Gastrocnemius medialis (tissue), 4 donors: ENCODE data around the gene ATP11B. TPM values are rescaled to one million over a fixed set of nuclear protein-coding genes. Genes with fewer than 3 reads are reported as not detected.
"Not testable (repeated sequence)": the region's sequence is repeated elsewhere in the genome, so short reads cannot be mapped to it uniquely, and the experiment has no call there.

Source experiments
- ATAC-seq, 2 donors: fragments of 150-250 bp; one replicate each; pipeline ENCODE4 v1.9.1; 2016
- DNase-seq, 2 donors: peaks; one replicate each; pipeline ENCODE4 v3.0.0-alpha.2; 2019
- H3K27ac ChIP-seq, 4 donors: fragments of 200-600 bp; sonication (generic); 1 replicate in 1 of 4; 2 replicates in 3 of 4; pipeline ENCODE4 v1.5.1; 2016 to 2018; ENCODE audit warnings: mild to moderate bottlenecking in 2 of 4, moderate library complexity in 1 of 4
- H3K27me3 ChIP-seq, 3 donors: fragments of 200-600 bp; sonication (generic) in 2 of 3; 1 replicate in 1 of 3; 2 replicates in 2 of 3; pipeline versions ENCODE4 v1.5.1 to v1.6.0; 2016 to 2019; ENCODE audit warnings: mild to moderate bottlenecking in 1 of 3, moderate library complexity in 1 of 3
- H3K36me3 ChIP-seq, 2 donors: fragments of 200-600 bp; sonication (generic) in 1 of 2; one replicate each; pipeline ENCODE4 v1.5.1; 2017 to 2018
- H3K4me1 ChIP-seq, 2 donors: fragments of 200-600 bp; sonication (generic) in 1 of 2; one replicate each; pipeline ENCODE4 v1.5.1; 2016 to 2017; ENCODE audit warnings: mild to moderate bottlenecking in 2 of 2
- H3K4me3 ChIP-seq, 4 donors: fragments of 200-600 bp; sonication (generic) in 3 of 4; 1 replicate in 1 of 4; 2 replicates in 3 of 4; pipeline ENCODE4 v1.5.1; 2016 to 2019; ENCODE audit warnings: mild to moderate bottlenecking in 2 of 4
- H3K9me3 ChIP-seq, 3 donors: fragments of 200-600 bp; sonication (generic) in 2 of 3; 1 replicate in 1 of 3; 2 replicates in 2 of 3; pipeline ENCODE4 v1.5.1; 2016 to 2019
- CTCF ChIP-seq, 5 experiments: fragments of 450-650 bp in 3 of 5; fragments of 200-600 bp in 2 of 5; sonication (generic) in 2 of 5; IDR thresholded peaks in 4 of 5; conservative IDR thresholded peaks in 1 of 5; 1 replicate in 4 of 5; 2 replicates in 1 of 5; pipeline ENCODE4 v1.5.1; 2016 to 2019; ENCODE audit warnings: antibody characterized with exemption in 5 of 5, mild to moderate bottlenecking in 3 of 5, moderate library complexity in 3 of 5
- POLR2A ChIP-seq, 2 donors: fragments of 450-650 bp; IDR thresholded peaks; one replicate each; pipeline ENCODE4 v1.6.1; 2017; ENCODE audit warnings: antibody characterized with exemption in 2 of 2, mild to moderate bottlenecking in 2 of 2, moderate library complexity in 2 of 2
- in situ Hi-C, 4 donors: fragments of 200-750 bp; cut with MboI; loops; one replicate each; pipeline versions ENCODE4 v1.15.0 to v1.8.0; 2017; ENCODE audit warnings: low sequenced_read_pairs in 4 of 4
- intact Hi-C: fragments of 100-400 bp; cut with DNase I; formaldehyde crosslinking; loops from one replicate; pipeline ENCODE4 v1.15.1; 2023; ENCODE audit warnings: low total_unique reads
- total RNA-seq, 4 donors: library from RNA; depleted of rRNA; stranded (reverse); fragments of >200 nt; gene quantifications; one replicate each; pipeline versions ENCODE4 v1.1.0 to v1.2.3, GENCODE V29; 2016

The ATP11B gene
- total RNA-seq, 4 donors from 2014 or later, result 16.3 to 44.6 (median 23.4) TPM

GRCh38 chr3:182848906-182849305 is 55.6 kb downstream of the ATP11B start:
- TF ChIP-seq POLR2A (IDR thresholded peaks at IDR 0.05), result no peak
- no peak for TF ChIP-seq CTCF (IDR thresholded peaks at IDR 0.05 in 4 of 5, conservative IDR thresholded peaks at IDR 0.05 in 1 of 5)
- in situ Hi-C loops, result no loop called here
- Histone ChIP-seq H3K27me3 (no peaks in the 10 kb centered on the region), H3K36me3 (peaks cover 0 to 78% of the 10 kb centered on the region in 2 donors), H3K4me1 (no peaks in the 10 kb centered on the region), H3K27ac (no peak overlapping the region), H3K4me3 (no peak overlapping the region), H3K9me3 (no peaks in the 10 kb centered on the region)
- ATAC-seq (no peak), DNase-seq (no peak)
- intact Hi-C loops, result no loop called here

- Histone ChIP-seq H3K36me3 (peaks cover 0 to 56% of the 10 kb centered on the region in 2 donors), H3K4me1 (no peaks in the 10 kb centered on the region), H3K4me3 (no peak overlapping the region), H3K27ac (no peak overlapping the region), H3K9me3 (no peaks in the 10 kb centered on the region), H3K27me3 (no peaks in the 10 kb centered on the region)
- DNase-seq, result no peak
- TF ChIP-seq POLR2A (IDR thresholded peaks at IDR 0.05), result no peak
- intact Hi-C loops, result no loop called here
- ATAC-seq, result no peak
- in situ Hi-C loops, result no loop called here
These were observed 61.8 kb downstream of the ATP11B start for GRCh38 chr3:182855076-182855475.

- Histone ChIP-seq H3K27ac (no peak overlapping the region), H3K9me3 (no peaks in the 10 kb centered on the region), H3K36me3 (peaks cover 0 to 54% of the 10 kb centered on the region in 2 donors), H3K4me3 (no peak overlapping the region), H3K27me3 (no peaks in the 10 kb centered on the region), H3K4me1 (no peaks in the 10 kb centered on the region)
- no peak for TF ChIP-seq POLR2A (IDR thresholded peaks at IDR 0.05)
- TF ChIP-seq CTCF (IDR thresholded peaks at IDR 0.05 in 4 of 5, conservative IDR thresholded peaks at IDR 0.05 in 1 of 5), result no peak
- ATAC-seq, result no peak
- intact Hi-C loops (no loop called here), in situ Hi-C loops (no loop called here)
- DNase-seq, result no peak
These were observed 68.0 kb downstream of the ATP11B start for GRCh38 chr3:182861348-182861747.

- DNase-seq, result no peak
- TF ChIP-seq POLR2A (IDR thresholded peaks at IDR 0.05) (no peak), CTCF (IDR thresholded peaks at IDR 0.05 in 4 of 5, conservative IDR thresholded peaks at IDR 0.05 in 1 of 5) (no peak)
- H3K9me3 ChIP-seq, result no peaks in the 10 kb centered on the region
- no peaks in the 10 kb centered on the region for H3K4me1 ChIP-seq
- in situ Hi-C loops (no loop called here), intact Hi-C loops (no loop called here)
- no peaks in the 10 kb centered on the region for H3K27me3 ChIP-seq
- H3K36me3 ChIP-seq, result peaks cover 0 to 46% of the 10 kb centered on the region in 2 donors
- ATAC-seq, result no peak
- H3K27ac ChIP-seq, result no peak overlapping the region
- no peak overlapping the region for H3K4me3 ChIP-seq
These were observed 69.0 kb downstream of the ATP11B start for GRCh38 chr3:182862159-182862860.

- in situ Hi-C loops, result no loop called here
These were observed 75.8 kb downstream of the ATP11B start for GRCh38 chr3:182869059-182869458.

GRCh38 chr3:182870917-182871316 is 77.6 kb downstream of the ATP11B start:
- H3K4me3 ChIP-seq, H3K27ac ChIP-seq, intact Hi-C loops, H3K9me3 ChIP-seq, H3K27me3 ChIP-seq, H3K4me1 ChIP-seq, DNase-seq, ATAC-seq, in situ Hi-C loops: not testable (repeated sequence)
- peaks cover 0 to 79% of the 10 kb centered on the region in 2 donors for H3K36me3 ChIP-seq

More at GRCh38 chr3:182869059-182869458, 75.8 kb downstream of the ATP11B start:
- Histone ChIP-seq H3K9me3 (no peaks in the 10 kb centered on the region), H3K27me3 (no peaks in the 10 kb centered on the region), H3K27ac (no peak overlapping the region), H3K4me1 (no peaks in the 10 kb centered on the region), H3K4me3 (no peak overlapping the region), H3K36me3 (peaks cover 0 to 69% of the 10 kb centered on the region in 2 donors)
- no peak for DNase-seq
- intact Hi-C loops, result no loop called here
- no peak for ATAC-seq
- TF ChIP-seq POLR2A (IDR thresholded peaks at IDR 0.05) (no peak), CTCF (IDR thresholded peaks at IDR 0.05 in 4 of 5, conservative IDR thresholded peaks at IDR 0.05 in 1 of 5) (no peak)
